Measurements from ENCODE around the gene NDUFA6. TPM values are rescaled to one million over a fixed set of nuclear protein-coding genes. Genes with fewer than 3 reads are reported as not detected.
A peak's percentile ranks its signal among the peaks of the same experiment; 100 is the strongest.

The NDUFA6 gene
- total RNA-seq, 1 donor from 2014 or later, result 62.2 TPM

DNA sequence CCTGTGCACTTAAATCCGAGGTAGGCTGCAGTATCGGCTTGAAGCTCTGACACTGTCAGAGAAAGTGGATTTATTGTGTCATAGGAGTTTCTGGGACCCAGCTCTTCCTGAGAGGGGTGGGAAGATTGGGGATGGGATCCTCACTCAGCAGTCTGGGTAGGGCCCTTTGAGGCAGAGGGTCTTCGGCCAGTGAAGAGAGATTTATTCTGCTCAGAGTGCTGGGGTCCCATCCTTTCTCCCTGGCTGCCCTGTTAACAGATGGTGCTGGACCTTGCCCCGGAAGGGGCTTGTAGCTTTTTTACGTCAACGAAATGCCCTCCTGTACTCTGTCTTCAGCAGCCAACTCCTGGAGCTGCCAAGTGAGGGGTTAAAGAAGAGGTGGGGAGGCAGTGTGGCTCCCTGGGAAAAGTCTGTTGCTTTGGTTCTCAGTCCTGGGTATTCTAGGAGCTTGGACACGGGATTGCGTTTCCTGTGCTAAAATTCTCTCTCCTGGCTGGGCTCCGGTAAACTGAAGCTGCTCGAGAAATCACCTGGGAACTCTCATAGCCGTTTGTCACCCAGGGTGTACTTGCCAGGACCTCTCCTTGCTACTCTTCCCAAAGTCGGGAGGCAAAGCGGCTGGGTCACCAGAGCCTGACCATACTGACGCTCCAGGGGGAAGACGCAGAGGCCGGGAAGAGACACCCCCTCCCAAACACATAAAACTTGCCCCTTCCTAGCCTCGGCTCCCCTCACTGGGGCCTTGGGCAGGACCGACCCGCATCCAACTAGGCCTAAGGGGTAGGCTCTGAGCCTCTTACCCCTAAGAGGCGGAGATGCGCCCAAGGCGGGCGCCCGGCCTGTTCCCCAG, 11.9 kb downstream of the NDUFA6 start:
- TF ChIP-seq, protein P1, sequence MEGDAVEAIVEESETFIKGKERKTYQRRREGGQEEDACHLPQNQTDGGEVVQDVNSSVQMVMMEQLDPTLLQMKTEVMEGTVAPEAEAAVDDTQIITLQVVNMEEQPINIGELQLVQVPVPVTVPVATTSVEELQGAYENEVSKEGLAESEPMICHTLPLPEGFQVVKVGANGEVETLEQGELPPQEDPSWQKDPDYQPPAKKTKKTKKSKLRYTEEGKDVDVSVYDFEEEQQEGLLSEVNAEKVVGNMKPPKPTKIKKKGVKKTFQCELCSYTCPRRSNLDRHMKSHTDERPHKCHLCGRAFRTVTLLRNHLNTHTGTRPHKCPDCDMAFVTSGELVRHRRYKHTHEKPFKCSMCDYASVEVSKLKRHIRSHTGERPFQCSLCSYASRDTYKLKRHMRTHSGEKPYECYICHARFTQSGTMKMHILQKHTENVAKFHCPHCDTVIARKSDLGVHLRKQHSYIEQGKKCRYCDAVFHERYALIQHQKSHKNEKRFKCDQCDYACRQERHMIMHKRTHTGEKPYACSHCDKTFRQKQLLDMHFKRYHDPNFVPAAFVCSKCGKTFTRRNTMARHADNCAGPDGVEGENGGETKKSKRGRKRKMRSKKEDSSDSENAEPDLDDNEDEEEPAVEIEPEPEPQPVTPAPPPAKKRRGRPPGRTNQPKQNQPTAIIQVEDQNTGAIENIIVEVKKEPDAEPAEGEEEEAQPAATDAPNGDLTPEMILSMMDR (IDR thresholded peaks at IDR 0.05), result no peak
- Mint-ChIP-seq H3K9me3 (ENCODE audit: low read depth) (no peaks in the 10 kb centered on the region), H3K4me1 (ENCODE audit: low read depth) (peaks cover 23% of the 10 kb centered on the region), H3K27ac (ENCODE audit: unreplicated experiment) (peak overlapping the region; percentile 97), H3K27me3 (ENCODE audit: low read depth) (no peaks in the 10 kb centered on the region), H3K36me3 (ENCODE audit: low read depth) (peaks cover 8% of the 10 kb centered on the region), H3K4me3 (ENCODE audit: unreplicated experiment) (peak overlapping the region; percentile 86)
- DNase-seq (ENCODE audit: low spot score), result no peak

DNA sequence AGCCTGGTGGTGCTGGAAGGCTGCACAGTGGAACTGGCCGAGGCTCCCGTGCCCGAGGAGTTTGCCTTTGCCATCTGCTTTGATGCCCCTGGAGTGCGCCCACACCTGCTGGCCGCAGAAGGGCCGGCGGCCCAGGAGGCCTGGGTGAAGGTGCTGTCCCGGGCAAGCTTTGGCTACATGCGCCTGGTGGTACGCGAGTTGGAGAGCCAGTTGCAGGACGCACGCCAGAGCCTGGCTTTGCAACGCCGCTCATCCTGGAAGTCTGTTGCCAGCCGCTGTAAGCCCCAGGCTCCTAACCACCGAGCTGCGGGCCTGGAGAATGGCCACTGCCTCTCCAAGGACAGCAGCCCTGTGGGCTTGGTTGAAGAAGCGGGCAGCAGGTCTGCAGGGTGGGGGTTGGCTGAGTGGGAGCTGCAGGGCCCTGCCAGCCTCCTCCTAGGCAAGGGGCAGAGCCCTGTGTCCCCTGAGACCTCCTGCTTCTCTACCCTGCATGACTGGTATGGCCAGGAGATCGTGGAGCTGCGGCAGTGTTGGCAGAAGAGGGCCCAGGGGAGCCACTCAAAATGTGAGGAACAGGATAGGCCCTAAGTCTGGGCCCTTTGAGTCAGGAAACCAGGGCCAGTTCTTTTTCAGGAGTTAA, 13.0 kb downstream of the NDUFA6 start:
- no peaks in the 10 kb centered on the region for H3K9me3 Mint-ChIP-seq (ENCODE audit: low read depth)
- H3K27ac Mint-ChIP-seq (ENCODE audit: unreplicated experiment), result no peak overlapping the region
- no peaks in the 10 kb centered on the region for H3K27me3 Mint-ChIP-seq (ENCODE audit: low read depth)
- H3K36me3 Mint-ChIP-seq (ENCODE audit: low read depth), result peaks cover 6% of the 10 kb centered on the region
- TF ChIP-seq, protein P1 (IDR thresholded peaks at IDR 0.05), result no peak
- H3K4me3 Mint-ChIP-seq (ENCODE audit: unreplicated experiment), result no peak overlapping the region
- DNase-seq (ENCODE audit: low spot score), result no peak
- H3K4me1 Mint-ChIP-seq (ENCODE audit: low read depth), result peaks cover 22% of the 10 kb centered on the region

DNA sequence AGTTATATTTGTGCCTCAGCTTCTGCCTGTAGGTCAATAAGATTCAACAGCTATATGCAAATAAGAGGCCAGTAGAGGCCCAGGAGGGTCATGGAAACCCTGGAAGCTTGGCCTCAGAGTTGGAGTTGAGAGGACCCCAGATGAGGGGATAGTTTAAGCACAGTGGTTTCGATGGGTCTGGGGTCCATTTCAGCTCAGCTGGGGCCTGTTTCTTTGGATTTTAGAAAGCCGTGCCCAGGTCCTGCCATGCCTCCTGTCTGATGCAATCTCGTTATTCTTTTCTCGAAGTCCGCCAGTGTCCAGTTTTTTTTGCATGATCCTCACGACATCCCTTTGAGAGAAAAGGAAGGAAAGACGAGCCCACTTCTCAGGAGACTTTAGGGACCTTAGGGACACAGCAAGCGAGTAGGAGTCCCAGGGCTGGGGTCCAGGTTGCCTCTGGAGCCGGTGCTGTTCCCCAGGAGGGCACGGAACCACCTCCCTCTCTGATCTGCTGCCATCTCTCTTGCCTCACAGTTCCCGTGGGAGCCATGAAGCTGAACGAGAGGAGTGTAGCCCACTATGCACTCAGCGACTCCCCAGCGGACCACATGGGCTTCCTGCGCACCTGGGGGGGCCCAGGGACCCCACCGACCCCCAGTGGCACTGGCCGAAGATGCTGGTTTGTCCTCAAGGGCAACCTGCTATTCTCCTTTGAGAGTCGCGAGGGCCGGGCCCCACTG, 13.6 kb downstream of the NDUFA6 start:
- TF ChIP-seq, protein P1 (IDR thresholded peaks at IDR 0.05), result no peak
- Mint-ChIP-seq H3K9me3 (ENCODE audit: low read depth) (no peaks in the 10 kb centered on the region), H3K4me3 (ENCODE audit: unreplicated experiment) (no peak overlapping the region), H3K27ac (ENCODE audit: unreplicated experiment) (no peak overlapping the region), H3K4me1 (ENCODE audit: low read depth) (peaks cover 19% of the 10 kb centered on the region), H3K27me3 (ENCODE audit: low read depth) (no peaks in the 10 kb centered on the region), H3K36me3 (ENCODE audit: low read depth) (peaks cover 3% of the 10 kb centered on the region)
- no peak for DNase-seq (ENCODE audit: low spot score)

DNA sequence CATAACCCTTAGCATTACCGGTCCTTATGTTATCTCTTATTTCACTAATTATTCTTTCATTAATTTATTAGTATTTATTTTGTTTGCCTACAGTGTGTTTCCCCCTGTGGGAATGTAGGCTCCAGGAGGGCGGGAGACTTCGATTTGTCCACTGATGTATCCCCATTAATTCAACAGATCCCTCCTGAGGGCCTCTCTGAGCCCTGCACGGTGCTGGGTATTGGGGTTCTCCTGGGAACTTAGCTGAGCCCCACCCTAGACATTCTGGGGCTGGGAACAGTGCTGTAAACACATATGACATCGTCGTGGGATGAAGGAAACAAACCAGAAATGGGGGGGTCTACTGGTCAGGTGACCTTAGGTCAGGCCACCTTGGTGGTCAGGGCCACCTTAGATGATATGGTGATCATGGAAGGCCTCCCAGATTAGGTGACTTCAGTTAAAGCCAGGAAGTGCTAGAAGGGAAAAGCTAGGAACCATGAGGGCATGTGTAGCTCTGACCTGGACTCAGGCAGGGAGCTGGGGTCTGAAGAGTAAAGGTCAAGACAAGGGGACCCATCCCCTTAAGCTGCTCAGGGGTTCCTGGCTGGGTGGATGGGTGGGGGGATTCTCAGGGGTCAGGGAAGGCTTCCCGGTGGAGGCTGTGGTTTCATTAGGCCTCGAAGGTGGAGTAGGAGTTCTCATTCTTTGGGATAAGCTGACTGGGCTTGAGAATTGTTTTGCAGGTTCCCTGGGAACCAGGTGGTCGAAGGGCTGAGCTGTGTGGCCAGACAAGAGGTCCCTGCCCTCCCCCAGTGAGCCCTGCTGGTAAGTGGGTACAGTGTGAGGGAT, 15.5 kb downstream of the NDUFA6 start:
- Mint-ChIP-seq H3K4me1 (ENCODE audit: low read depth) (peaks cover 22% of the 10 kb centered on the region), H3K9me3 (ENCODE audit: low read depth) (no peaks in the 10 kb centered on the region), H3K27me3 (ENCODE audit: low read depth) (no peaks in the 10 kb centered on the region), H3K4me3 (ENCODE audit: unreplicated experiment) (no peak overlapping the region), H3K27ac (ENCODE audit: unreplicated experiment) (no peak overlapping the region), H3K36me3 (ENCODE audit: low read depth) (no peaks in the 10 kb centered on the region)
- TF ChIP-seq, protein P1 (IDR thresholded peaks at IDR 0.05), result no peak
- DNase-seq (ENCODE audit: low spot score), result peak; percentile 25
